Choroid plexus epithelial cell (primary cell): Measurements from ENCODE around the gene IDE.
A peak's percentile ranks its signal among the peaks of the same experiment; 100 is the strongest.

ENCODE experiments used
- DNase-seq: peaks from one replicate; pipeline ENCODE4 v3.0.0-alpha.2; 2010; ENCODE audit warnings: low read depth
- H3K4me3 ChIP-seq: 2 replicates; pipeline ENCODE4 v1.5.1; 2011; ENCODE audit warnings: low read depth, mild to moderate bottlenecking, control low read depth, low read length, moderate library complexity
- TF ChIP-seq, protein P1 (sequence below): conservative IDR thresholded peaks from 2 replicates; pipeline ENCODE4 v1.5.1; 2011; ENCODE audit warnings: low read depth, mild to moderate bottlenecking, control low read depth, inconsistent platforms, low read length, moderate library complexity

IDE gene

GRCh38 chr10:92562424-92562823 is 11.5 kb downstream of the IDE start:
- no peak overlapping the region for H3K4me3 ChIP-seq
- no peak for DNase-seq
- TF ChIP-seq, protein P1, sequence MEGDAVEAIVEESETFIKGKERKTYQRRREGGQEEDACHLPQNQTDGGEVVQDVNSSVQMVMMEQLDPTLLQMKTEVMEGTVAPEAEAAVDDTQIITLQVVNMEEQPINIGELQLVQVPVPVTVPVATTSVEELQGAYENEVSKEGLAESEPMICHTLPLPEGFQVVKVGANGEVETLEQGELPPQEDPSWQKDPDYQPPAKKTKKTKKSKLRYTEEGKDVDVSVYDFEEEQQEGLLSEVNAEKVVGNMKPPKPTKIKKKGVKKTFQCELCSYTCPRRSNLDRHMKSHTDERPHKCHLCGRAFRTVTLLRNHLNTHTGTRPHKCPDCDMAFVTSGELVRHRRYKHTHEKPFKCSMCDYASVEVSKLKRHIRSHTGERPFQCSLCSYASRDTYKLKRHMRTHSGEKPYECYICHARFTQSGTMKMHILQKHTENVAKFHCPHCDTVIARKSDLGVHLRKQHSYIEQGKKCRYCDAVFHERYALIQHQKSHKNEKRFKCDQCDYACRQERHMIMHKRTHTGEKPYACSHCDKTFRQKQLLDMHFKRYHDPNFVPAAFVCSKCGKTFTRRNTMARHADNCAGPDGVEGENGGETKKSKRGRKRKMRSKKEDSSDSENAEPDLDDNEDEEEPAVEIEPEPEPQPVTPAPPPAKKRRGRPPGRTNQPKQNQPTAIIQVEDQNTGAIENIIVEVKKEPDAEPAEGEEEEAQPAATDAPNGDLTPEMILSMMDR, result no peak

DNA sequence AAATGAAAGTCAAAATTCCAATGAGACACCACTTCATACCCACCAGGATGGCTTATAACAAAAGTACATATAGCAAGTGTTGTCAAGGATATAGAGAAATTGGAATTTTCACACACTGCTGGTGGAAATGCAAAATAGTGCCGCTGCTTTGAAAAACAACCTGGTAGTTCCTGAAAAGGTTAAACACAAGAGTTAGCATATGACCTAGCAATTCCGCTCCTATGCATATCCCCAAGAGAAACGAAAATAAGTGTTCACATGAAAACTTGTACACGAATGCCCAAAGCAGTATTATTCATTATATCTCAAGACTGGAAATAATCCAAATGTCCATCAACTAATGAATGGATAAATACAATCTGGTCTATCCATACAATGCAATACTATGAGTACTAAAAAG is 14.8 kb downstream of the IDE start:
- no peak for DNase-seq
- TF ChIP-seq, protein P1, result no peak
- no peak overlapping the region for H3K4me3 ChIP-seq

DNA sequence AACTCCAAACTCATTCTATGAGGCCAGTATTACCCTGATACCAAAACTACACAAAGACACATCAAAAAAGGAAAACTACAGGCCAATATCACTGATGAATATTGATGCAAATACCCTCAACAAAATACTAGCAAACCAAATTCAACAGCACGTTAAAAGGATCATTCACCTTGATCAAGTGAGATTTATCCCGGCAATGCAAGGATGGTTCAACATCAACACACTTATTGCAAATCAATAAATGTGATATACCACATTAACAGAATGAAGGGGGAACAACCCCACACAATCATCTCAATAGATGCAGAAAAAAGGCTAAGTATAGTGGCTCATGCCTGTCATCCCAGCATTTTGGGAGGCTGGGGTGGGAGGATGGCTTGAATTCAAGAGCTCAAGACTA is 19.9 kb downstream of the IDE start:
- DNase-seq, result no peak
- TF ChIP-seq, protein P1, result no peak
- H3K4me3 ChIP-seq, result no peak overlapping the region

DNA sequence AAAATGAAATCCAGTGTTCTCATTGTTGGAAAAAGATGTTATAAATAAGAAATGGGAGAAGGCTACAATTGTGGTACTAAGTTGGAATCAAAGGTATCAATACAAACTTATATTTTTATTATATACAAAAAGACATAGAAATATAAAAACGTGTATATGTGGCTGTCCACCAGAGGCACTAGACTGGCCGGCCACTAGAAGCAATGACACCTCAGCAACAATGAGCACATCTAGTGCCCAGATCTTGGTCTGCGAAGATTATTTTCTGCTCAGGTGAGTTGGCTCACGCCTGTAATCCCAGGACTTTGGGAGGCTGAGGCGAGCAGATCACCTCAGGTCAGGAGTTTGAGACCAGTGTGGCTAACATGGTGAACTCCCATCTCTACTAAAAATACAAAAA is 21.6 kb downstream of the IDE start:
- no peak overlapping the region for H3K4me3 ChIP-seq
- DNase-seq, result no peak
- TF ChIP-seq, protein P1, result peak; percentile 45

DNA sequence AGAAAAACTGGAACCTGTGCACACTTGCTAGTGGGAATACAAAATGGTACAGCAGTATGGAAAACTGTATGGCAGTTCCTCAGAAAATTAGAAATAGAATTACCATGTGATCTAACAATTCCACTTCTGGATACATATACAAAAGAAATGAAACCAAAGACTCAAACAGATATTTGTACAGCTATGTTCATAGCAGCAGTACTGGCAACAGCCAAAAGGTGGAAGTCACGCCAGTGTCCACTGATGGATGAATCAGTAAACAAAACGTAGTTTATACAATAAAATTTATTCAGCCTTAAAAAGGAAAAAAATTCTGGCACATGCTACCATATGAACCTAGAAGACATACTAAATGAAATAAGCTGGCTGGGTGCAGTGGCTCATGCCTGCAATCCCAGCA is 23.0 kb downstream of the IDE start:
- peak; percentile 13 for DNase-seq
- H3K4me3 ChIP-seq, result no peak overlapping the region
- TF ChIP-seq, protein P1, result peak; percentile 24

- DNase-seq, result no peak
- H3K4me3 ChIP-seq, result no peak overlapping the region
- TF ChIP-seq, protein P1, result no peak
Observed at GRCh38 chr10:92547676-92548075, 26.2 kb downstream of the IDE start.

- no peak overlapping the region for H3K4me3 ChIP-seq
- no peak for DNase-seq
- TF ChIP-seq, protein P1, result no peak
Observed at GRCh38 chr10:92545556-92545955, 28.3 kb downstream of the IDE start.
